HG02763 (cell line): ENCODE measurements around the gene CEMIP.

Experiments used
- ATAC-seq: cut with Tn5 transposase; IDR thresholded peaks from one replicate; pipeline ENCODE4 v1.9.1; 2021; ENCODE audit warnings: mild to moderate bottlenecking, moderate library complexity; ENCODE audit not compliant: unreplicated experiment

The CEMIP gene

GRCh38 chr15:80970658-80971057 is 191.5 kb downstream of the CEMIP start:
- ATAC-seq: no peak

GRCh38 chr15:80971143-80971542 is 192.0 kb downstream of the CEMIP start:
- ATAC-seq: no peak

GRCh38 chr15:80972276-80972675 is 193.1 kb downstream of the CEMIP start:
- ATAC-seq: no peak

- ATAC-seq: no peak
Observed at GRCh38 chr15:80974914-80975313, 195.7 kb downstream of the CEMIP start.

- no peak for ATAC-seq
Observed at GRCh38 chr15:80976851-80977250, 197.7 kb downstream of the CEMIP start.

- no peak for ATAC-seq
Observed at GRCh38 chr15:80977627-80978036, 198.5 kb downstream of the CEMIP start.

- no peak for ATAC-seq
Observed at GRCh38 chr15:80978685-80979329, 199.6 kb downstream of the CEMIP start.

GRCh38 chr15:80979538-80980200 is 200.5 kb downstream of the CEMIP start:
- ATAC-seq: no peak

GRCh38 chr15:80982205-80982604 is 203.0 kb downstream of the CEMIP start:
- no peak for ATAC-seq

GRCh38 chr15:80982839-80983238 is 203.7 kb downstream of the CEMIP start:
- ATAC-seq: no peak

GRCh38 chr15:80984856-80985255 is 205.7 kb downstream of the CEMIP start:
- ATAC-seq: no peak

- ATAC-seq: no peak
Observed at GRCh38 chr15:80985981-80986380, 206.8 kb downstream of the CEMIP start.

GRCh38 chr15:80986487-80986886 is 207.3 kb downstream of the CEMIP start:
- no peak for ATAC-seq

- no peak for ATAC-seq
Observed at GRCh38 chr15:80988148-80988796, 209.1 kb downstream of the CEMIP start.

- ATAC-seq: no peak
Observed at GRCh38 chr15:80989081-80989517, 209.9 kb downstream of the CEMIP start.

GRCh38 chr15:80989518-80990478 is 210.6 kb downstream of the CEMIP start, which contains the start of gene MESD:
Gene MESD (minus strand): TSS chr15:80989819. CDS start chr15:80989791, 28 bp downstream.
- peak; percentile 98 for ATAC-seq

GRCh38 chr15:80990955-80991354 is 211.8 kb downstream of the CEMIP start:
- no peak for ATAC-seq

GRCh38 chr15:80991421-80991820 is 212.3 kb downstream of the CEMIP start:
- ATAC-seq: no peak

- ATAC-seq: no peak
Observed at GRCh38 chr15:80992006-80992405, 212.8 kb downstream of the CEMIP start.

- no peak for ATAC-seq
Observed at GRCh38 chr15:80992441-80992840, 213.3 kb downstream of the CEMIP start.

GRCh38 chr15:80996247-80996646 is 217.1 kb downstream of the CEMIP start:
- no peak for ATAC-seq
